Neutrophil (primary cell): Measurements from ENCODE around the gene DLG5.

ENCODE experiments used
- H3K27ac ChIP-seq: fragments of 200-600 bp; sonication (generic); 2 replicates; pipeline ENCODE4 v1.5.1; 2016; ENCODE audit warnings: mild to moderate bottlenecking, moderate library complexity
- H3K27me3 ChIP-seq: fragments of 200-600 bp; sonication (generic); 2 replicates; pipeline ENCODE4 v1.6.0; 2016; ENCODE audit warnings: mild to moderate bottlenecking
- H3K36me3 ChIP-seq: fragments of 200-600 bp; sonication (generic); 2 replicates; pipeline ENCODE4 v1.5.1; 2017
- H3K4me1 ChIP-seq, 2 experiments: fragments of 200-600 bp in 1 of 2; sonication (generic) in 1 of 2; 1 replicate in 1 of 2; 2 replicates in 1 of 2; pipeline versions ENCODE4 v1.5.1 to v1.6.1; 2013 to 2016; ENCODE audit warnings: low read depth in 1 of 2, low read length in 1 of 2, mild to moderate bottlenecking in 1 of 2, moderate library complexity in 1 of 2; ENCODE audit not compliant: control insufficient read depth in 1 of 2, insufficient read depth in 1 of 2
- H3K4me3 ChIP-seq, 2 experiments: fragments of 200-600 bp in 1 of 2; sonication (generic) in 1 of 2; 1 replicate in 1 of 2; 2 replicates in 1 of 2; pipeline ENCODE4 v1.5.1; 2013 to 2016; ENCODE audit warnings: low read depth in 1 of 2, low read length in 1 of 2, mild to moderate bottlenecking in 1 of 2, moderate library complexity in 1 of 2
- H3K9me3 ChIP-seq: fragments of 200-600 bp; sonication (generic); 2 replicates; pipeline ENCODE4 v1.5.1; 2016
- TF ChIP-seq, protein P1 (sequence below): fragments of 200-600 bp; sonication (generic); IDR thresholded peaks from 2 replicates; pipeline ENCODE4 v1.5.1; 2016; ENCODE audit warnings: antibody characterized with exemption

DLG5 gene

DNA sequence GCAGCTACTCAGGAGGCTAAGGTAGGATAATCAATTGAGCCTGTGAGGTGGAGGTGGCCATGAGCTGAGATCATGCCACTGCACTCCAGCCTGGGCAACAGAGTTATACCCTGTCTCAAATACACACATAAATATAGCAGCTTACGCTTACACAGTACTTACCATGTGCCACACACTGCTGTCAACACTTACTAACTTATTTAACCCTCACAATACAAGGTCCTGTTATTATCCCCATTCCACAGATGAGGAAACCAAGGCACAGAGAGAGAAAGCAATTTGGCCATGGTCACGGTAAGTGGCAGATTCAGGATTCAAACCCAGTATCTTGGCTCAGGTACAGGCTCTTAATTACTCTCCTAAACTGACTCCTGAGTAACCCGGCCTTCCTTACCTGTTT is 19.1 kb downstream of the DLG5 start:
- TF ChIP-seq, protein P1, sequence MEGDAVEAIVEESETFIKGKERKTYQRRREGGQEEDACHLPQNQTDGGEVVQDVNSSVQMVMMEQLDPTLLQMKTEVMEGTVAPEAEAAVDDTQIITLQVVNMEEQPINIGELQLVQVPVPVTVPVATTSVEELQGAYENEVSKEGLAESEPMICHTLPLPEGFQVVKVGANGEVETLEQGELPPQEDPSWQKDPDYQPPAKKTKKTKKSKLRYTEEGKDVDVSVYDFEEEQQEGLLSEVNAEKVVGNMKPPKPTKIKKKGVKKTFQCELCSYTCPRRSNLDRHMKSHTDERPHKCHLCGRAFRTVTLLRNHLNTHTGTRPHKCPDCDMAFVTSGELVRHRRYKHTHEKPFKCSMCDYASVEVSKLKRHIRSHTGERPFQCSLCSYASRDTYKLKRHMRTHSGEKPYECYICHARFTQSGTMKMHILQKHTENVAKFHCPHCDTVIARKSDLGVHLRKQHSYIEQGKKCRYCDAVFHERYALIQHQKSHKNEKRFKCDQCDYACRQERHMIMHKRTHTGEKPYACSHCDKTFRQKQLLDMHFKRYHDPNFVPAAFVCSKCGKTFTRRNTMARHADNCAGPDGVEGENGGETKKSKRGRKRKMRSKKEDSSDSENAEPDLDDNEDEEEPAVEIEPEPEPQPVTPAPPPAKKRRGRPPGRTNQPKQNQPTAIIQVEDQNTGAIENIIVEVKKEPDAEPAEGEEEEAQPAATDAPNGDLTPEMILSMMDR = no peak
- no peak overlapping the region for H3K4me3 ChIP-seq
- H3K9me3 ChIP-seq = no peaks in the 10 kb centered on the region
- H3K36me3 ChIP-seq = no peaks in the 10 kb centered on the region
- no peak overlapping the region for H3K27ac ChIP-seq
- no peaks in the 10 kb centered on the region for H3K27me3 ChIP-seq
- H3K4me1 ChIP-seq = no peaks in the 10 kb centered on the region

DNA sequence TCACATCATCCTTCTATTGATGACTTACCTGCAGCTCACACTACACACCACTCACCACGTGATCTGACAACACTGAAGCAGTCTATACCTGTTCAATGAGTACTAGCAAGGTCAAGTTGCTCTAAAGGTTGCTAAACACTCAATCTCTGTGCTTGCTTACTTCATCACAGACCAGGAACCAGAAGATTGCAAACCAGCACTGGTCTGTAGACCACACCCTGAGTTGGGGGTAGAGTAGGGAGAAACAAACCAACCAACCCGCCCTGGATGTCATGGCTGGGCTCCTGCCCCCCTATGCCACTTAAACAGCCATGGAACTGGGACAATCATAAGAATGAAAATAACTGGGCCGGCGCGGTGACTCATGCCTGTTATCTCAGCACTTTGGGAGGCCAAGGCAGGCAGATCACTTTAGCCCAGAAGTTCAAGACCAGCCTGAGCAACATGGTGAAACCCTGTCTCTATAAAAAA is 19.6 kb downstream of the DLG5 start:
- Histone ChIP-seq H3K9me3 (no peaks in the 10 kb centered on the region), H3K4me1 (no peaks in the 10 kb centered on the region), H3K4me3 (no peak overlapping the region), H3K27me3 (no peaks in the 10 kb centered on the region), H3K27ac (no peak overlapping the region), H3K36me3 (no peaks in the 10 kb centered on the region)
- TF ChIP-seq, protein P1 = no peak

DNA sequence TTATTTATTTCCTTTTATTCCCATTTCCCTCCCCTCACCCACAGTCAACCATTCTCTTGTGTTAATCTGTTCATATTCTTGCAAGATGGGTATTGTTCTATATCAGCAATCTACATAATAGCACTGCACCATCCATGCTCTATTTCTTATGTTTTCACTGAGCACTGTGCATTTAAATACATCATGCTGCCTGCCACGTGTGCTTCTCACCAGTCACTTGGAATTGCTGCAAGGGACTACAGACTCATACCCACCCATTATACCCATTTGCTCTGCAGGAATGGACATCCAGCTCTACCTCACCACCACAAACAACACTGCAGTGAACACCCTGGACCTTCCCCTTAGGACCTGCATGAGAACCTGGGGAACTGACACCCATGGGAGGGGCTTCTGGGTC is 20.8 kb downstream of the DLG5 start:
- H3K4me1 ChIP-seq = no peaks in the 10 kb centered on the region
- H3K27ac ChIP-seq = no peak overlapping the region
- no peaks in the 10 kb centered on the region for H3K36me3 ChIP-seq

DNA sequence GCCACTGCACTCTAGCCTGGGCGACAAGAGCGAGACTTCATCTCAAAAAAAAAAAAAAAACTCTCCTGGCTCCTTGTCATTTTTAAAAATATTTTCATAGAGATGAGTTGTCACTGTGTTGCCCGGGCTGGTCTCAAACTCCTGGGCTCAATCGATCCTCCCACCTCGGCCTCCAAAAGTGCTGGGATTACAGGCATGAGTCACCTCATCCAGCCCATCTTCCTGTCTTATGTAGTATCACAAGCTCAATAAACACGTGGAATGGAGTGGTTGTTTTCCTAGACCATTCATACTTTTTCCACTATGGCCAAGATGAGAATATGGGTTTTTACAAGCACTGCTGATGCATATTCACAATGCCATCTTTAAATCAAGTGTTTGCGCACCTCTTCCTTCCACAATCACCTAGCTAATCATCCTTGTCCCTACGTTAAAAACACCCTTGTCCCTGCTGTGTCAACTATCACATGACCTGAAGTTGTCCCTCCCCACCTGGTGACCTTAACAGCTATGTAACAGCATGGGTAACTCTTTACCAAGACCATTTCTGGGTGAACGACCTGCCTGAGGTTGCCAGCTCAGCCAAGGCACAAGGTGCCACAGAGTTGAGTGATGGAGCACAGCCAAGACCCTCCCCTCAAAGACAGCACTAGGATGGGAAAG is 21.3 kb downstream of the DLG5 start:
- no peaks in the 10 kb centered on the region for H3K9me3 ChIP-seq
- H3K36me3 ChIP-seq = no peaks in the 10 kb centered on the region
- H3K4me3 ChIP-seq = no peak overlapping the region
- no peak overlapping the region for H3K27ac ChIP-seq
- TF ChIP-seq, protein P1 = no peak
- H3K4me1 ChIP-seq = no peaks in the 10 kb centered on the region
- H3K27me3 ChIP-seq = no peaks in the 10 kb centered on the region

More for the DNA sequence above, 20.8 kb downstream of the DLG5 start:
- Histone ChIP-seq H3K4me3 (no peak overlapping the region), H3K27me3 (no peaks in the 10 kb centered on the region), H3K9me3 (no peaks in the 10 kb centered on the region)
- TF ChIP-seq, protein P1 = no peak

DNA sequence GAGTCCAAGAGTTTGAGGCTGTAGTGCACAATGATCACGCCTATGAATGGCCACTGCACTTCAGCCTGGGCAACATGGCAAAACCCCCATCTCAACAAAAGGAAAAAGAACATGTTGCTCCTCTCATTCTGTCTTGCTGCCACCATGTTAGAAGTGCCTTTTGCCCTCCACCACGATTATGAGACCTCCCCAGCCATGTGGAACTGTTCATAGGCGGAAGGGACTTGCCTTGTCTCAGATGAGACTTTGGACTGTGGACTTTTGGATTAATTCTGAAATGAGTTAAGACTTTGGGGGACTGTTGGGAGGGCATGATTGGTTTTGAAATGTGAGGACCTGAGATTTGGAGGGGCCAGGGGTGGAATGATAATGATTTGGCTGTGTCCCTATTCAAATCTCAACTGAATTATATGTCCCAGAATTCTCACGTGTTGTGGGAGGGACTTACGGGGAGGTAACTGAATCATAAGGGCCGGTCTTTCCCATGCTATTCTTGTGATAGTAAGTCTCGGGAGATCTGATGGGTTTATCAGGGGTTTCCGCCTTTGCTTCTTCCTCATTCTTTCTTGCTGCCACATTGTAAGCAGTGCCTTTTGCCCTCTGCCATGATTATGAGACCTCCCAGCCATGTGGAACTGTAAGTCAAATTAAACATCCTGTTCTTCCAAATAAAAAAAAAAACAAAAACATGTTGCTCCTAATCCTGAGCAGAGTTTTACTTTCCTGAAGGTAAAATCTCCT is 22.3 kb downstream of the DLG5 start:
- no peak overlapping the region for H3K4me3 ChIP-seq
- no peaks in the 10 kb centered on the region for H3K4me1 ChIP-seq
- no peak overlapping the region for H3K27ac ChIP-seq
- TF ChIP-seq, protein P1 = no peak
- no peaks in the 10 kb centered on the region for H3K9me3 ChIP-seq
- no peaks in the 10 kb centered on the region for H3K36me3 ChIP-seq
- peaks cover 2% of the 10 kb centered on the region for H3K27me3 ChIP-seq
